ENCODE measurements around the gene PLCG2.

Gene PLCG2

DNA sequence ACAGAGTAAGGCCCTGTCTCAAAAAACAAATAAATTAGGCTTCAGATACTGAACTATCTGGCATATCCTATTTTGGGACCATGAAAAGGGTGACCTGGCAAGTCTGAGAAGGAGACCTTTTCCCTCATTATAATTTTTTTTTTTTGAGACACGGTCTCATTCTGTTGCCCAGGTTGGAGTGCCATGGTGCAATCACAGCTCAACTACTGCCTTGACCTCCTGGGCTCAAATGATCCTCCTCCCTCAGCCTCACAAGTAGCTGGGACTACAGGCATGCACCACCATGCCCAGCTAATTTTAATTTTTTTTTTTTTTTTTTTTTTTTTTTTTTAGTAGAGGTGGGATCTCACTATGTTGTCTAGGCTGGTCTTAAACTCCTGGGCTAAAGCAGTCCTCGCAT is 37.3 kb downstream of the PLCG2 start:
- no peak for DNase-seq (ENCODE audit: low read depth in 2 of 2)

DNA sequence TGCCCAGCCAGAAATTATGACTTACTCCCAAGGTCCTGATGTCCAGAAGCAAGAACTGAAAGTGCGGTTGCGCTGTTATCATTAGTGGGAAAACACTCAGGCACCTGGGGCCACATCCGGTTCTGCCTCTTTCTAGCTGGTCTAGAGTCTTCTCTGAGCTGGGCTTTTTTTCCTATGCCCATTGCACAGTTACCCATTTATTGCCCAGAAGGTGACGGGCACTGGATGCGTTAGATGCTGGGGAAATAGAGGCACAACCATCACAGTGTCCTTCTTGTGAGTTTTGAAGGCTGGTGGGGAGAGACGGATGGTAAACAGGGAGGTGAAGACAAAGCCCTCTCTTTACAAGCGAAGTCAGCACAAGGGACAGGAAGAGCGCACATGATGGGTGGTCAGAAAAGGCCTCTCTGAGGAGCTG is 37.7 kb downstream of the PLCG2 start:
- DNase-seq (ENCODE audit: low read depth in 2 of 2): no peak

DNA sequence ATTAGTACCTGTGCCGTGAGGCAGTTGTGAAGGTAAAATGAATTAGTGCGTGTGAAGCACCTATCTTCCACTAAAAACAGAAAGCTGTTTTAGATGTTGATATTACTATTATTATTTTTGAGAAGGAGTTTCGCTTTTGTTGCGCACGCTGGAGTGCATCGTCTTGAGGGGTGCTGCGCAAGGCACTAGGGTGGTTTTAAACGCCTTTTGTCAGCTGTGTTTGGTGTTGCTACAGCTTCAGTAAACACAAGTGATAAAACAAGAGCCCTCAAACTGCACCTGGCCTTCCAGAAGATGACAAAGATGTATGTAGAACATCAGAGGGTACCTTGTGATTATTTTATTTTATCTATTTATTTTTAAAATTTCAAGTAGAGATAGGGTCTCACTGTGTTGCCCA is 38.2 kb downstream of the PLCG2 start:
- DNase-seq (ENCODE audit: low read depth in 2 of 2): no peak

DNA sequence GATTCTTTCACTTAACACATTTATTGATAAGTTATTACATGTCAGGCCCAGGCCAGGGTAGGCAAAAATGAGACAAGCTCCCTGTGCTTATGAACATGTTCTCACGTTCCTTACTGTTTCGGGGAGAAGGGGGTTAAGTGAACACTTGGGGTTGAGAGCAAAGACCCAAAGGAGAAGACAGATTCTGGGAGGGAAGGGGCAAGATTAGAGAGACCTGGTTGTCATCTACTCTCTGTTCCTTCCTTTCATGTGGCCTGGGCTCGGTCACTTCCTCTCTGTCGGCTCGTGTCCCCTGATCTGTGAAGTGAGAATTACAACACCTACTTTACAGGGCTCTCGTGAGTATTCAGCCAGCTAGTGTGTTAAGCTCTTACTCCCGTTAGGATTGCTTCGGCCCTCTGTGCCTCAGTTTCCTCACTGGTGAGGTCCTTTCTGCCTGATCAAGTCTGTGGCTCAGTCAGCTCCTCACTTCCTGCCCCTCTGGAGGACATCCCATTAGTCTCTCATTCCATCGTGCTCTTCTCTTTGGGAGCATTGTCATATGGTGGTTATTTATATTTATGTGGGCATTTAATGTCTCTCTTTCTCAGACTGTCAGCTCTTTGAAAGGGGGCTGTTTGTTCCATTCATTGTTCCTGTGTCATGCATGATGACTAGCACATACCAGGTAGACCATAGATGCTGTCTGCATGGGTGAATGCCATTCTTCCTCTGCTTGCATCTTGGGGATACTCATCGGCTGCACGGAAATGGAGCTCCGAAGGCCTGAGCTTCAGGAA is 38.9 kb downstream of the PLCG2 start:
- DNase-seq (ENCODE audit: low read depth in 2 of 2): no peak

DNA sequence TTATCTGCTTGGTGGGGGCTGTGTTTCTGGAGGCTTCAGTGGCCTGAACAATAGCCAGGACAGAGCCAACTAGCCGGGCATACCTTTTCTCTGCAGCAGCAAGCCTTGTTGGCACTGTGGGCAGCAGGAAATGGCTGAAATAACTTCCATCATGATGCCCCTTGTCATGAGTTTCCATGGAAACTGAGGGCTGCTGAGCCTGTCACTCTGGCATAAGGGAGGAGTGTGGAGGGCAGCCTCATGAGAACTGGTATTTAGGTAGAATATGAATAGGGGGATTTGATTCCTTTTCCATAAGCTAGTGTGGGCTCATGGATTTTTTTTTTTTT is 39.4 kb downstream of the PLCG2 start:
- no peak for DNase-seq (ENCODE audit: low read depth in 2 of 2)

DNA sequence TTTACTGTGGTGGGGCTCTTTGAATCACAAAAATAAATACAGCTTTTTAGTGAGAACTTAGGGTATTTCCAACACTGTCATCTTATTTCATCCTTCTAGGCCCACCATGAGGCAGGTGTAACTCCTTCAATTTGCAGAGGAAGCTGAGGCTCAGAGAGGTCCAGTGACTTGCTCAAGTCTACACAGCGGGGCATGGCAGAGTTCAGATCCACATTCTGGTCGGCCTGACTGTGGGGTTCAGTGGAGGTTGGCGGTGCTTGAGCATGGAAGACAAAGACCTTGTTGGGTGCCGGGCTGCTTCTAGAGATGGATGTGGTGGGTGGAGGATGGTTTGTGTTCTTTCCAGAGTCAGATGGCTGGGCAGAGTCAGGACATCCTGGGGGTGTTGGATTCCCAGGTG is 39.8 kb downstream of the PLCG2 start:
- DNase-seq (ENCODE audit: low read depth in 2 of 2): no peak

DNA sequence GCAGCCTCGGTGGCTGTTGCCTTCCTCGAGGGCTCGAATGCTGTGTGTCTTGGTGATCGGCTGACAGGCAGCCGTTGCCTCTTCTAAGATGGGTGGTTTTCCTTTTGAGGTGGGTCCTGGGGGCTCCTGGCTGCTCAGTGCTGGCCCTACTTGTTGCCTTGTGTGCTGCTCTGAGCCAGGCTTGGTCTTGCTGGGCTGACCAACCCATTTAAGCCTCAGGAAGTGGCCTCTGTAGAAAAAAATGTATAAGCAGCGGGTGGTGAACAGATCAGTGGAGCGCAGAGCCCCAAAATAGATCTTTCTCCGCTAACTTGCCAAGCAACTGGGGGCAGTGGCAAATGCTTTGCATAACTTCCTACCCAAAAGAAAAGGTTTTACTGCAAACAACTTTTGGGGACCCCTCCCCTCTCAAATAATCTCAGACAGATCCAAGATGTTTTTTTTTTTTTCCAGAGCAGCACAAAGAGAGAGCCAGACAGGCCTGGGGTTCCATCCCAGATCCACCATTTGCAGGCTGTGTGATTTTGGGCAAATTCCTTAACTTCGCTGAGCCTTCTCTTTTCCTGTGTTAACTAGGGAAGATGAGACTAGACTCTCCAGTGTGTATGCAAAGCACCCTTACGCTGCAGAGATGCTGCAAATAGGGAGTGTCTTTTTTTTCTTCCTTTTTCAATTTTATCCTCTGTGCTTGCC is 42.5 kb downstream of the PLCG2 start:
- DNase-seq (ENCODE audit: low read depth in 2 of 2): no peak

GRCh38 chr16:81823111-81823510 is 44.0 kb downstream of the PLCG2 start:
- no peak for DNase-seq (ENCODE audit: low read depth in 2 of 2)

DNA sequence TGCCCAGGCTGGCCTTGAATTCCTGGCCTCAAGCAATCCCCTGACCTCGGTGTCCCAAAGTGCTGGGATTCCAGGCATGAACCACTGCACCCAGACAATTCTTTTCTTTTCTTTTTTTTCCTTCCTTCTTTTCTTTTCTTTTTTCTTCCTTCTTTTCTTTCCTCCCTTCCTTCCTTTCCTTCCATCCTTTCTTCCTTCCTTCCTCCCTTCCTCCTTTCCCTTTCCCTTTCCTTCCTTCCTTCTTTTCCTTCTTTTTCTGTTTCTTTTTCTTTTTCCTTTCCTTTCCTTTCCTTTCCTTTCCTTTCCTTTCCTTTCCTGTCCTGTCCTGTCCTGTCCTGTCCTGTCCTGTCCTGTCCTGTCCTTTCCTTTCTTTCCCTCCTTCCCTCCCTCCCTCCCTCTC is 44.6 kb downstream of the PLCG2 start:
- no peak for DNase-seq (ENCODE audit: low read depth in 2 of 2)

GRCh38 chr16:81826523-81826922 is 47.4 kb downstream of the PLCG2 start:
- DNase-seq (ENCODE audit: low read depth in 2 of 2): no peak

GRCh38 chr16:81830845-81831540 is 51.9 kb downstream of the PLCG2 start:
- no peak for DNase-seq (ENCODE audit: low read depth in 2 of 2)

GRCh38 chr16:81831722-81832126 is 52.6 kb downstream of the PLCG2 start:
- DNase-seq (ENCODE audit: low read depth in 2 of 2): peak; percentile 32 to 36

- DNase-seq (ENCODE audit: low read depth in 2 of 2): no peak
Measured at GRCh38 chr16:81832801-81833547, 53.9 kb downstream of the PLCG2 start.

DNA sequence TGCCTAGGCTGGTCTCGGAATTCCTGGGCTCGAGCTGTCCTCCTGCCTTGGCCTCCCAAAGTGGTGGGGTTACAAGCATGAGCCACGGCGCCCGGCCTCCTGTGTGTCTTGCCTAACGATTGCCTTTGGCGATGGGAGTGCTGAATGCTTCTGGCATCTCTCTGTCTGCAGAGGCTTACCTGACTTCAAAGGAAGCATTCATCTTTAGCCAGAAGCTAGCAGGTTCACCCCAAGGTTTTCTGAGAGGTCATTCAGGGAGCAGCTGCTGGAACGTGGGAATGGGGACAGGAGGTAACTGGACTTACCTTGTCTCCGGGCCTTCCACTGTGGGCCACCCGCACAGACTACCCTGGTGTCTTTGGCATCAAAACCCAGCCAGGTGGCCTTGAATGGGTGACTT is 54.7 kb downstream of the PLCG2 start:
- no peak for DNase-seq (ENCODE audit: low read depth in 2 of 2)

GRCh38 chr16:81834868-81835267 is 55.8 kb downstream of the PLCG2 start:
- no peak for DNase-seq (ENCODE audit: low read depth in 2 of 2)

GRCh38 chr16:81836279-81837054 is 57.4 kb downstream of the PLCG2 start:
- no peak for DNase-seq (ENCODE audit: low read depth in 2 of 2)

- DNase-seq (ENCODE audit: low read depth in 2 of 2): no peak
Measured at GRCh38 chr16:81837312-81837751, 58.2 kb downstream of the PLCG2 start.

GRCh38 chr16:81838794-81839193 is 59.7 kb downstream of the PLCG2 start:
- DNase-seq (ENCODE audit: low read depth in 2 of 2): no peak

GRCh38 chr16:81841722-81842121 is 62.6 kb downstream of the PLCG2 start:
- DNase-seq (ENCODE audit: low read depth in 2 of 2): no peak

GRCh38 chr16:81842564-81843242 is 63.6 kb downstream of the PLCG2 start:
- no peak for DNase-seq (ENCODE audit: low read depth in 2 of 2)

DNA sequence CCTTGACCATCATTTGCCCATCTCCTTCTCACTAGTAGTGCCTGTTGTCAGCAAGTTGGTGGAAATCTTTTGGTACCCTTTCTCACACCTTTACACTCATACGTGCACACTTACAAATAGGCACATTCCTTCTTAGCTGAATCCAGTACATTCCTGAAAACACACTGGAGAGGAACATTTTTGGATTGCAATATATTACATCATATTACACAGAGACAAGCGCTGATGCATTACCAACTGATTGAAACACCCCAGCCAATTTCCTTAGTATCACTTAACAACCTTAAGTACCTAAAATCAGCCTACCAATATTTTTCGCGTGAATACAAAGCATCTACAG is 64.1 kb downstream of the PLCG2 start:
- no peak for DNase-seq (ENCODE audit: low read depth in 2 of 2)

Measured in stimulated activated CD8-positive, alpha-beta memory T cell treated with anti-CD3 and anti-CD28 coated beads, Interleukin-15, amount 100 ng/mL, for 4 hours (primary cell).